Activated CD4-positive, alpha-beta T cell treated with anti-CD3 and anti-CD28 coated beads, Interleukin-10, Interleukin-2, amounts not matched to agents 100 ng/mL and 50 ng/mL, durations not matched to agents 16 hours and 8 hours (primary cell): ENCODE results near the gene MIOX.
A peak's percentile ranks its signal among the peaks of the same experiment; 100 is the strongest.

Source experiments
- DNase-seq: peaks from one replicate; pipeline ENCODE4 v3.0.0-alpha.2; 2020

MIOX gene

DNA sequence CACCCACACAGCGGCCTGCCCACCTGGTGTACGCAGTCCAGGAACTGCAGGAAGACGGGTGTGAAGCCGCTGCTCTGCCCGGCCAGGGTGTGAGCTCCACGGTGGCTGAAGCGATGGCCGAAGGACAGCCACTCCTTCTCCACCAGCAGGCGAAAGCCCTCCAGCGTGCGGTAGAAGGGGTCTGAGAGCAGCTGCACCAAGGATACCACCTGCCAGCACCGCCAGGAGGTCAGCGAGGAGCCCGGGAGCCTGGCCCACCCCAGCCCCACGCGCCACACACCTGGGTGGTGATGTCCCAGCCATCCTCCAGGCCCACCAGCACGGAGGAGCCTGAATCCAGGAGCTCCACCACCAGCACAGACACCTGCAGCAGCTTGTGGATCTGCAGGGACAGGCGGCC lies 31.5 kb upstream of the MIOX start:
- no peak for DNase-seq

DNA sequence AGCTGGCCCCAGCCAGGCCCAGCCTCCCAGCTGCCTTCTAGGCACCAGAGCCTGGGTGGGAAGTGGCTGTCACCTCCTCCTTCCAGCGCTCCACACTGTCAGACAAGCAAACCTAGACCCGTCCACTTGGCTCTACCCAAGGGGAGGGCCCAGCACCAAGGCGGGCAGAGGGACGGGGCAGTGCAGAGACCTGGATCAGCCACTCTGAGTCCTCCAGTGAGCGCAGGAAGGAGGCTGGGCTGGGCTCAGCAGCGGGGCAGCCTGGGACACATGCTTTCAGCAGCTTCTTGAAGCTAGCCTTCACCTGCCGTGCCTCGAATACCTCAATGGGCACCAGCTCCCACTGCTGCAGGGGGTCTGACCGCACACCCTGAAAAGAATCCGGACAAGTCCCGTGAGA lies 30.6 kb upstream of the MIOX start:
- DNase-seq = no peak

DNA sequence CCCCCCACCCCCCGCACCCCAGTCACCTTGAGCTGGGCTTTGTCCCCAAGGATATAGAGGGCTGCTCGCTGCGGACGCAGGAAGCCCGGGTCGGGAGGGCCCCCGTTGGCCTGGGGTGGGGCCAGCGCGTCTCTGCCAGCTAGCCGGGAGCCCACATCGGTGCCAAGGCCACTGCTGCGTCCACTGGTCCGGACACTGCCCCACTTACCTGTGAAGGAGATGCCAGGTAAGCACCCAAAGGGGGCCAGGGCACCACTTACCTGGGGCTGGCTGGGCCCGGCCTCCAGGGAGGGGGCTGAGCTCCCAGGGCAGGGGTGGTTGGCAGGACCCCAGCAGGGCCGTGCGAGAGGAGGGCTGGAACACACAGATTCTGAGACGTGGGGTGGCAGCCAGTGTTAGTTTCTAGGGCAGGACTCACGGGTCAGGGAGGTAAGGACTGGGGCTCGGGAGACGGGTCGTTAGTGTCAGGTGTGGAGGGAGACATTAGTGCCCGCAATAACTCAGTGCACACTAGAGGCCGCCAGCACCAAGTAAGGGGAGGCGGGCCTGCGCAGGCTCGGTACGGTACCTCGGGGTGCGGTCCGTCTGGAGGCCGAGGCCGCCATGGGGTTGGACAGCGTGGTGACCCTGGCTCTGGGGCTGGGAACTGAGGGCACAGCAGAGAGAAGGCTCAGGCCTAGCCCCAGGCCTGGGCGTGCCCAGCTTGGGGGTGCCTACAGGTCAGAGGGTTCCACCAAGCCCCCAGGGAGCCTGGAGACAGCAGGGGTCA lies 30.0 kb upstream of the MIOX start:
- DNase-seq = no peak

DNA sequence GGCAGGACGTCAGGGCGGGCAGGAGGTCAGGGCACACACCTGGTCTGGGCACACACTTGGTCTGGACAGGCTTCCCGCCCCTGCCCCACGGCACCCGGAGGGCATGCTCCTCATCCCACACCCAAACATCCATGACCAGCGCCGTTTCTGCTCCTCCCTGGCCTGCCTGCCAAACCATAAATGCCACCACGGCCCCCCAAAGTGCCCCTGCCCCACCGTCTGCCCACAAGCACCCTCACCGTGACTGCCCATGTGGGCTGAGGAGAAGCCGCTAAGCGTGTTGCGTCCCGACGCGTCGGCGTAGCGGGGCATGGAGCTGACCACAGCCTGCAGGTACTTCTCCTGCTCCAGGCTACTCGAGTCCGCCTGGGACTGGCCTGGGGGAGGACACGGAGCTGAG lies 27.6 kb upstream of the MIOX start:
- no peak for DNase-seq

DNA sequence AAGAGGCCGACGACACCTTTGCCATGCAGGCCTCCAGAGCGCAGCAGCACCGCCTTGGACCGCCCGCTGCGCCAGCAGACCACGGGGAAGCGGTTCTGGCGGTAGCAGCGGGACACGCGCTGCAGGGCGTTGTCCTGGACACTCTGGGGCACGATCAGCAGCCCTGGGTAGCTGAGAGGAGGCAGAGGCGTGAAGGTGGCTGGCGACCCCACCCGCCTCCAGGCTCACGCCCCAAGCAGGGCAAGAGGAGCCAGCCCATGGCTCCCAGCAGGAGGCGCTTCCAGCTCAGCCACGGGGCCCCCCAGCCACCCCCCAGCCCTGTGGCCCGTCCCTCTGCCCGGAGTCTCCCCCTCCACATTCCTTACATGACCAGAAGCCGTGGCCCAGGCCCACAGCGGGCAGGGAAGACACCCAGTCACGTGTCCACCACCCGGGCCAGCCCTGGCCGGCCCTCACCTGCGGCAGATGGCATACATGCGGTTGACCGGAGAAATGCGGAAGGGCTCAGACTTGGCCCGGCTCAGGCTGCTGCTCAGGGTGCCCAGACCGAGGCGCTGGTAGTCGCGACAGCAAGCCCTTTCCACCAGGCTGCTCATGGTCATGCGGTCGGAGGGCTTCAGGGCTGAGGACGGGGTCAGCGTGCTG lies 27.0 kb upstream of the MIOX start:
- no peak for DNase-seq

DNA sequence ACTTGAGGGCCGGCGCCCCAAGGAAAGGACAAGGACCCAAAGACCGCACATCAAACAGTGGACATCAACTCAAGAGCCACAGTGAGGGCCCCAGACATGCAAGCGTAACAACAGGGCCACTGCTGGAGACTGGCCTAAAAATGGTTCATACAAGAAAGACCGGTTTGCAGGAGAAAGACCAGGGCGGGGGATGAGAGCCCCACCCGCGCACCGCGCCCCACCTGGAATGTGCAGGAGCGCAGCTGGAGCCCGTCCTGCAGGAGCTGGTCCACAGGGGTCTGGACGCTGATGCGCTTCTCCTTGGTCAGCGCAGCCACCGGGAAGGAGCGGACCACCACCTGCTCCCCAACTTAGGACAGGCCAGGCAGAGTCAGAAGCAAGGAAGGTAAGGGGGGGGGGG lies 25.7 kb upstream of the MIOX start:
- no peak for DNase-seq

DNA sequence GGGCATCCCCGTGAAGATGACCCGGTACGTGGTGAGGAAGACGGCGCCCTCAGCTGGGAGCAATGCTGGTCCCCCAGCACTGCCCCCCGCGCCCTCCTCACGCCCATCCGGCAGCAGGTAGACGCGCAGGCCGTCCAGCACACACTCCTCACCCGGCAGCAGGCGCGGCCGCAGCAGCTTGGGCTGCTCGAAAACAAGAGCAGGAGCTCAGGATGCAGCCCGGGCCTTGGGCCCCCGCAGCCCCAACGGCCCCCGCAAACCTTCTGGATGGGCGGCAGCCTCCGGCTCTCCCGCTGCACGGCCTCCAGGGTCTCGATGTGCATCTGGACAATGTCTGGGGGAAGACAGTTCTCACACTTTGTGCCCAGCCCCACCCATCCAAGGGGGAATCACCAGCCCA lies 25.1 kb upstream of the MIOX start:
- no peak for DNase-seq

DNA sequence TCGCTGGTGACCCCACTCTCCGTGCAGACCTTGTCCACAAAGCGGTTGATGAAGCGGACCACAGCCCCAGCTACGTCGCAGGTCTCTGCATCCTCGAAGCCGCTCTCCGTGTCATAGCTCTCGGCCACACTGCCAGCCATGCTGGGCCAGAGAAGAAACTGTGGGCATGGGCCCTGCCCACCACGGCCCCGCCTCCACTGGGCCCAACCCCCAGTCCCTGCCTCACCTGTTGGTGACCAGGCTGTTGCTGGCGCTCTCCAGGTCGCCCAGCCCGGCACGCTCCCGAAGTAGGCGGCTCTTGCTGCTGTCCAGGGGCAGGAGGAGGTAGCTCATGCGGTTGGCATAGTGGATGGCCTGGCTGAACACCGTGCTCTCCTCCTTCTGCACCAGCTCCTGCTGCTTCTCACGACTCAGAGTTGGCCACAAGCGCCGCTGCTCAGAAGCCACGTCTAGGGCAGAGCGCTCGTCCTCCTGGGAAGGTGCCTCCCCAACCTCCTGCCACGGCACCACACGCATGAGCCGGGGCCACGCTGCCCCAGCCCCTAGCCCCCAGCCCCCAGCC lies 24.6 kb upstream of the MIOX start:
- no peak for DNase-seq

DNA sequence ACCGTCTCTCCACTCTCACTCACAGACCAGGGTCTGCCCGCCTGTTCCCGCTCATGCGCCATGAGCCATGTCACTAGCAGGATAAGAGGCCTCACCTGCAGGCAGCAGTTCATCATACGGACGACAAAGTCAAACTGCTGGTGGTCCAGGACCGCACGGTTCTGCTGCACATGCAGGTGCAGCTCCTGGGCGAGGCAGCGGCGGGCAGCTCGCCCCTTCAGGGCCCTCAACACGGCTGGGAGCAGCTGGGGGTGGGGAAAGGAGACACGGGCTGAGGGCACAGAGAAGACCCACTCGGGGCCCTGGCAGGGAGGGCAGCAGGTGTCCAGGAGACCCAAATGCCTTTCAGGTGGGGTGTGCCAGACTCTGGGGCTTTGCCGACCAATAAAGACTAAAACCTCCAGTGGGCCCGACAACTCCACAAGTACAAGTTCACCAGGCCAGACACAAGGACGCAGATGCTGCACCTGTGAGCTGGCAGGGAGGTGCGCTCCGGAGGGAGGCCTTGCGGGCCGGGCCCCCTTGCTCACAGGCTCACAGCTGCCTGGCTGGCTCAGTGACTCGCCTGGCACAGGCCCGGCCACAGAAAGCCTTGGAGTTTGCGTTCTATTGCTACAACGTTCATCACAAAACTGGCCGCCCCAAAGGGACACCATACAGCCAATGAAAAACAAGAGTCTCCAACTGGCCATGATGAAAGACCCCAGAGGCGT lies 23.3 kb upstream of the MIOX start:
- no peak for DNase-seq

DNA sequence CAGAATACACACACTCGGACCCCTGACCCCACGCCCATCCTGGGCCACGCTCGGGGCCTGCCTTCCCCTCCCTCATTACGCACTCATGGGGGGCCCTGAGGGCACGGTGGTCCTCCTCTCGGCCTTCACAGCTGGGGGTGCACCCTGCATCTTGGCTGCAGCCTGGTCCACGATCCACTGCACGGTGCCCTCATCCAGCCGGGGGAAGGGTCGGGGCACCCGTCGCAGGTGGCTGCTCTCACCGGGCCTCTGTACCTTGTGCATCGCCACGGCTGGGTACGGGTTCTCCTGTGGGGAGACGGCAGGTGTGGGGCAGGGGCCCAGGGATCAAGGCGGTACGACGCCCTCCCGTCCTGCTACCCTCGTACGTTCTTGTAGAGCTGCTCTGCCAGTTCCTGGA lies 22.2 kb upstream of the MIOX start:
- DNase-seq = no peak

DNA sequence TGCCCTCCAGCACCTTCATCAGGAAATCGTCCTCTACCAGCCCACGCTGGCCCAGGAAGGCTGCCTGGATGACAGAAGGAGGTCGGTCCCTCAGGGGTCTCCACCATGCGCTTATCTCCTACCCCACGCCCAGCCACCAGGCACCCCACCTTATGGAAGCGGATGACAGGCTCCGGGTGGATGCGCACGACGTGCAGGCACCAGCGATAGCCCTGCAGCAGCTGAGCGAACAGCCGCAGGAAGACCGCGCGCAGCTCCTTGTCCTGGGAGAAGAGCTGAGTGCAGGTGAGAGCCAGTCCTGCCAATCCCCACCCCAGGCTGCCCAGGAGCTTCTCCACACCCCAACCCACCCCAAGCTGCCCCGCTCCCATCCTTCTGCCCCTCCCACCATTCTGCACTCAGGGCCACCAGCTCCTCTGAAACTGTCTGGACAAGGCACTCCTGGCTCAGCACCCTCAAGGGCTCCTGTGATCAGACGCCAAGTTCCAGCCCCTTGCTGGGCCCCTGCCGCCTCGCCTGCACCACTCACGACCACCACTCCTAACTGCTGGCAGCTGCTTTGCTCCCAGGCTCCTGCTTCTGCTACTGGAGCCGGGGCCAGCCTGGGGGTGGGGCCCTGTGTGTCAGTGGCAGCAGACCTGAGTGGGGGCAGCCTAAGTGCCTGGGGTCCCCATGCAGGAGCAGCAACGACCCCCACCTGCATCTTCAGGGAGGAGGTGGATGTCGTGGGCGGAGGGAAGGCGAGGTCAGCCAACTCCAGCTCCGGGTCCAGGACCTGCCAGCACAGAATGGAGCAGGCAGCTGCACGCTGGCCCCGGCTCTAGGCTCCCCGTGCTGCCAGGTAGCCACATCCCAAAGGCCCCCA lies 21.4 kb upstream of the MIOX start:
- DNase-seq = no peak

DNA sequence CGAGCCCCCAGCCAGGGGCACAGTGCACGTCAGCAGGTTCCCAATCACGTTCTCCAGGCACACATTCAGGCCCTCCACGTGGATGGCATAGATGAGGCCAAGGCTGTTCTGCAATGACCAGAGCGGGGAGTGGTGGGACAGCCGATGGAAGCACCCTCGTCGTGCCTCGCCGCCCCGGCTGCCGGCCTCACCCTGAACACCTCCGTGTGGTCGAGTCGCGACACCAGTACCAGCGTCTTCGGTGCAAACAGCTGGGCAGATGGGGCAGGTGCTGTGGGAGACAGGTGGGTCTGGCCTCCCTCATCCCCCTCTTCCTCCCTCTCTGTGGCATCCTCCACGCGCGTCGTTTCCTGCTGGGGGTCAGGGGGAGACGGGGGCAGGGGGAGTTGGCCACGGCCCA lies 19.3 kb upstream of the MIOX start:
- DNase-seq = no peak

DNA sequence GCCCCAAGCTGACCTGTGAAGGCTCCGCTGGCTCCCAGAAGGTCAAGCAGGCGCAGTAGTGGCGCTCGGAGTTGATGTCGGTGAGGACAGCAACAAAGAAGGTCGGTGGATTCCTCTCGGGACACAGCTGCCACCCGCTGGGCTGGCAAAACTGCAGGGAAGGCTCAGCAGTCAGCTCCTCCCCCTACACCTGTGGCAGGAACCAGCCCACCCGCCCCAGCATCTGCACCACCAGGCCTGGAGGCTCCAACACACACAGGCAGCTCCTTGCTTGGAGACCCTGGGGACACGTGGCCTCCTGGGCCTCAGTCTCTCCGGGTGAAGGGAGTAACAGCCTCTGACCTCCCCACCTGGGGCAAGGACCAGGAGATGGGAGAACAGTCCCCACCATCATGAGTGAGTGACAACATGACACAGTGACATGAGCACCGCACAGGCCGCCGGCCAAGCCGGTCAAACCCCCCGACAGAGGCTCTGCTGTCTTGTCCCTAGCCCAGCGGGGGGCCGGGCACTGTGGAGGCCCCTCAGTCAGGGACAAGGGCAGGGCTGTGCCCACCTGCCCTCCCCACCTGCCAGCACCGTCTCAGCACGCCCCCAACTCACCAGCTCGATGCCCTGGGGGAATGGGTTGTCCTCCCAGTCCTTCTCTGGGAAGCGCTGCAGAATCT lies 18.8 kb upstream of the MIOX start:
- no peak for DNase-seq

DNA sequence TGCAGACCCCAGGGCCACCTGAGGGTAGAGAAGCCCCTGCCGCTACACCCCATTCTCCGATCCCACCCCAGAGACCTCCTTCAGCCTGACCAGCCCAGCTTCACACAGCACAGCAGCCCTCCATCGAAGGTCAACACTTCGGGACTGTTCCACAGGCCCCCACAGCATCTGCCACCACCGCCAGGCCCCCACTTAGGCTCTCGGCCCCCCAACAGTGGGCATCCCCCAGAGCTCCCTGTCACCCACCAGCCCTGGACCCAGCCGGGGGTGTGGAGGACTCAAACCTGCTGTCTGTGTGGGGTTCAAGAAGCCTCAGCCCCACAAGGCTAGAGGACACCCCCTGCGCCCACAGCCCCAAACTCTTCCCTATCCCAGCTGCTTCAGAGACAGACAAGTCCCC lies 18.0 kb upstream of the MIOX start:
- DNase-seq = no peak

DNA sequence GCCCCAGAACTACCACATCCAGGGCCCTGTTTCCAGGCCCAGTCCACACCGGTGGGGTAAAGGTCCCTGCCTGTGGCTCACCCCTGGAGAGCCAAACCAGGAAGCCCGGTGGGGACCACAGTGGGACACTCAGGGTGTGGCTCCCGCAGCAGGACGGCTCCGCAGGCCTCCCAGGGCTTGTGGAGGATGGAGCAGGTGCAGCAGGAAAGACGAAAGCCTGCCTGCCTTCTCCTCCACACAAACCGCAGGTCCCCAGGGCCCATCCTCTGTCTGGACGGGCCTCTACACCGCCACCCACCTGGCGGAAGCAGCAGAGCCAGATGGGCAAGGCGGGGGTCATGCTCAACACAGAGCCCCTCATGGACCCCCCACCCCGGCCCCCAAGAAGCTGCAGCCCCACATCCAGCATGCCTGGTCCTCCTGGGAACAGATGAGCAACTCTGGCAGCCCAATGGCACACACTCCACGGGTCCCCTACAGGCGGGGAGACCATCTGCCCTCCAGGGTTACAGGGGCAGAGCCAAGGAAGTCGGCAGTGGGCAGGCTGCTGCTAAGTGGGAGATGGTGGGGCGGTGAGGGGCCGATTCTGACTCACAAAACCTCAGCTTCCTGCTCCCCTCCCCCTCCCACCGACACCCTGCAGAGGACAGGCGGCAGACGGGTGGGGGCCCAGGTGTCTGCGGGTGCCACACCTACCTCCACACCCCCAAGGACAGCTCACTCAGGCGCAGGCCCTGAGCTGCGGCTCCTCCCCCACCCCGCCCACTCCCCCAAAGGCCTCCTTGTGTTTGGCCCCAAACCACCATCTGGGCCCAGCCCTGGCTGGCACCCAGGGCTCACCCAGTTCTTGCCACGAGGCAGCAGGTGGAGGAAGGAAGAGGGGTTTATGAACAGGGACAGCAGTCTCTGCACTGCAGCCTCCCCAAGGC lies 17.0 kb upstream of the MIOX start:
- DNase-seq = peak; percentile 99

DNA sequence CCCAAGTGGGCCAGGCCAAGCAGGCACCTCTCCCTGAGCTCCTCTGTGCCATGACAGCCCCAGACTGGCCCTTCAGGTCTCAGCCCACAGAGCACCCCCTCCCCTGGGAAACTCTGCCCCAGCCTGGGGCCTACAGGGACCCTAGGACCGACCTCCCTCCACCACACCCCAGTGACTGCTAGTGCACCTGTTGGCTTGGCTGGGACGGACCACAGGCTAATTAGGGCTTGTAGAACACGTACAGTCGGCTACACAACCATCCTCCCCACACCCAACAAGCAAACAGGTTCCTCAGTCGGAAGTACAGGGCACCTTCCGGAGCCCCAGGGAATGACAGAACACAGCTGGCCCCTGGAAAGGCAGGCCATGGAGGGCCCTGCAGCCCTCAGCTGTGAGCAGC lies 16.2 kb upstream of the MIOX start:
- no peak for DNase-seq

DNA sequence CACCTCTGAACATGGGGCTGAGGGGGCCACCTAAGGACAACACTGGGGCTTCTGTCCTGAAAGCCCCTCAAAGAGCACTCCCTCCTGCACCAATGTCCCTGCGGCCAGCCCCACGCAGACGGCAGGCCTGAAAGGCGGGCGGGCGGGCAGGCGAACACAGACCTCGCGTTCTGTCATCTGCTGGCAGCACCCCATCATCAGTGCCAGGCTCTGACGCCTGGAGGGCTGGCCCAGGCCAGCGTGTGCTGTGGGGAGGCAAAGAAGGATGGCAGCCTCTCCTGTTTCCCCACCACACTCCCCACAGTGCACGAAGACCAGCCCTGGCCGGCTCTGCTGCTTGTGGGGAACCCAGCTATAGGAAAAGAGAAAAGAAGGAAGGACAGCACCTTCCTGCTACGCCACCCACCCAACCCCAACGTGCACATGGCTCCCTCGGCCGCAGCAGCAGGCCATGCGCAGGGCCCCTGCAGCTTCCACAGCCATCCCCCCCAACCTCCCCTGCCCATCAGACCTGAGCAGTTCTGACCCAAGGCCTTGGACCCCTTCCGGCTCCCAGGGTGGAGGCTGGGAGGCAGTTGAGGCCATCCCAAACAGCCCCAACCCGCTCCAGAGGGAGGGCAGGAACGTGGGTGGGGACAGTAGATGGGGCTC lies 15.3 kb upstream of the MIOX start:
- no peak for DNase-seq

DNA sequence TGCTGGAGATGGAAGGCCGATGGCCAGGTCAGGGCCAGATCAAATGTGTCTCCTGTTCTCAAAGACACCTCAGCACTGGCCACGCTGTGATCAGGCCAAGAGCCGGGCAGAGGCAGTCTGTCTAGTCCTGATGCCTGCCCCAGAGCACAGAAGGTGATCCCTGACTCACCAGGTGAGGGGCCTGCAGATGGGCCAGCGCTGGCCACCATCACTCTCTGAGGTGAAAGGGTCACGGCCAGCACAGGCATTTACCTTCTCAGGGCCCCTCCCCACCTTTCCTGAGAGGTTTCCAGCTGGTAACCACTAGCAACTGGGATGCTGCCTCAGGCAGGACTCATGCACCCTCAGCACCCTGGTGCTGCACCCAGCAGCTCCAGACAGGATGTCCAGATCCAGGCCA lies 14.7 kb upstream of the MIOX start:
- no peak for DNase-seq

DNA sequence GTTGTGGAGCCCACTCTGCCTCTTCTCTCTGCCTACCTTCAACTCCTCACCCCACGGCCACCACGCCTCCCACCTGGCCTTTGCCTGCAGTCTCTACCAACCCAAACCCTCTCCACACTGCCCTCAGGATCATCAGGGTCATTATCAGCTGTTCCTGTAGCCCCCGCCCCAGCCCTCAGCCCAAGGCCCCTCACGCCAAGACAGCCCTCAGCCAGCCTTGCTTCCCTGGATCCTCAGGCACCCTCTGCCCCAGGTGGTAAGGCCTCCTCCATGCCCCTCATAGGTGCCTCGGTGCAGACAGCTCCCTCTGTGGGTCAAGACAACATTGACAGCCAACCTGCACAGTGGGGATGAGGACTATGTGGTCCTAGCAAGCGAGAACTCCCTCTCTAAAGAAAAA lies 13.6 kb upstream of the MIOX start:
- DNase-seq = peak; percentile 77

DNA sequence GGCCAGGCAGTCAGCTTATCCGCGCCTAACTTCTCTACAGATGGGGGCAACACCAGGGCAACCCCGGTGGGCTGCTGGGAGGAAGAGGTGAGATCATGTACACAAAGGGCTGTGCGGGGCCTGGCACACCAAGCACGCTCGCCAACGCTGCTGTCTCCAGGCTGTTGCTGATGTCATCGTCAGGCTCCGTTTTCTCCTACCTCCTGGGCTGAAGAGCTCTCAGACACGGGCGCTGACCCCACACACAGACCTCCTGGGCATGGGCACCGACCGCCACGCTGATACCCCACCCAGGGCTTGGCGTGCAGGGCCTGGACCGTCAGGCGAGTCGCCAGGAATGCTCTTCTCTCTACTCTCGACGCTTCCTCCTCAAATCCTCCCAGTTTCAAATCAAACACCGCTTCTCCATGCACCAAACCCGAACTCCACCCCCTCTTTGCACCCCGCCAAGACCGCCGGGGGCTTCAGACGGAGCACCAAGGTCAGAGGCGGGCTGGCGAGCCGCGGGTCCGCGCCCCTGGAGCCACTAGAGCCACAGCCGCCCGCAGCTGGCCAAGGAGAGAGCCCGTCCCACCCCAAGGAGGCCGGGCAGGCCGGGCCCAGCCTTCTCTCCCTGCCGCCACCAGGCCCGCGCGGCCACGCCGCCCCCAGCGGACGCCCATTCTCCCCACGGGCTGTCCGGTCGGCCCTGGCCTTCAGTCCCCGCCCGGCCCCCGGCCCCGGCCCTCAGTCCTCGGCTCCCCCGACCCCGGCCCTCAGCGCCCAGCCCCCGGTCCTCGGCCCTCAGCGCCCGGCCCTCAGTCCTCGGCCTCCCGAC lies 12.6 kb upstream of the MIOX start:
- peak; percentile 57 for DNase-seq
